GM20431 (cell line): ENCODE measurements around the gene BTAF1.
"Not testable (repeated sequence)": the region's sequence is repeated elsewhere in the genome, so short reads cannot be mapped to it uniquely, and the experiment has no call there.

Source experiments
- in situ Hi-C: fragments of 300-500 bp; cut with MseI, MboI; formaldehyde crosslinking; loops from one replicate; pipeline ENCODE4 v1.15.0; 2020; ENCODE audit warnings: low sequenced_read_pairs; ENCODE audit not compliant: unreplicated experiment

Gene BTAF1

GRCh38 chr10:91975438-91975837 lies 51.9 kb downstream of the BTAF1 start:
- in situ Hi-C loops, result no loop called here

DNA sequence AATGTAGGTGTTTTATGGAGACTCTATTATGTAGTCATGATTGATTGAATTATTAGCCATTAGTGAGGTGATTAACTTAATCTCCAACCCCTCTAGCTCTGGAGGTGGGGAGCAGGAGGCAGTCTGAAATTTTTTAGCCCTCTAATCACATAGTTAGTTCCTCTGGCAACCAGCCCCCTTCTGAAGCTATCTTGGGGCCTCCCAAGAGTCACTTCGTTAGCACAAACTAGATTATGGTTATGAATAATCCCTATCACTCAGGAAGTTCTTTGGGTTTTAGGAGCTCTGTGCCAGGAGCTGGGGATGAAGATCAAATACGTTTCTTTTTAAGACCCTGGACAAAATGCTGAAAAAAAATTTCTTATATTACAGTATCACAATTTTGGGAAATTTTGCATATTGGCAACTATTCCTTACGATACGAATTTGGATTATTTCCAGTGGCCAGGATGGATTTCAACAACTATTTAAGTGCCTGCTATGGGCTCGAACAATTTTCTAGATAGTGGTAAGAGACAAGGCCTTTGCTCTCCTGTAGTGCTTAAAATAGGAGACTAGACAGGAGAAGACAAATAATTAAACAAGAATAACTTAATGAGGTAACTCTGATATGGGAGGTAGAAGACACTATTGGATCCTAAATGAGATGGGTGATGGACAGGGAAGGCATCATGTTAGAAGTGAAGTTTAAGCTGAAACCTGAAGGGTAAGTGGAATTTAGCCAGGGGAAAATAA lies 52.9 kb downstream of the BTAF1 start:
- in situ Hi-C loops, result no loop called here

DNA sequence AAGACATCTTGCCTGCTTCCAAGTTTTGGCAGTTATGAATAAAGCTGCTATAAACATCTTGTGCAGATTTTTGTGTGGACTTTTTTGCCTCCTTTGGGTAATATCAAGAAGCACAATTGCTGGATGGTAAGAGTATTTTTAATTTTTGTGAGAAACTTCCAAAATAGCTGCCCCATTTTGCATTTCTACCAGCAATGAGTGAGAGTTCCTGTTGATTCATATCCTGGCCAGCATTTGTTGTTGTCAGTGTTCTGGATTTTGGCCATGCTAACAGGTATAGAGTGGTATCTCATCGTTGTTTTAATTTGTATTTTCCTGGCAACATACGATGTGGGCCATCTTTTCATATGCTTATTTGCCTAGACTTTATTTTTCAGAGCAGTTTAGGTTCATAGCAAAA lies 53.9 kb downstream of the BTAF1 start:
- in situ Hi-C loops, result no loop called here

DNA sequence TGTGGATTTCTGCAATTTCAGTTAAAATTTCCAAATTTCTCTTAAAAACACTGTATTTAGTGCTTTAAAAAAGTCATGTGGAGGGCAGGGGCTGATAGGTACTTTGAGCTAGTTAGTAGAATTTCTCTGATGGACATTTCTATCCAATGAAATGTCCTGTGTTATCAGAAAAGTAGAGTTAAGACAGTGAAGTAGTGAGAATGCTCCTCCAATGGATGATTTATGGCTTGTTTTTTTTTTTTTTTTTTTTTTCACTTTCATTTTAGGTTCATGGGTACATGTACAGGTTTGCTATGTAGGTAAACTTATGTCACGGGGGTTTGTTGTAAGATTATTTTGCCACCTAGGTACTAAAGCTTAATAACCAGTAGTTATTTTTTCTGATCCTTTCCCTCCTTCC lies 55.0 kb downstream of the BTAF1 start:
- in situ Hi-C loops, result no loop called here

- in situ Hi-C loops, result no loop called here
Measured at GRCh38 chr10:91980319-91980718, 56.7 kb downstream of the BTAF1 start.

DNA sequence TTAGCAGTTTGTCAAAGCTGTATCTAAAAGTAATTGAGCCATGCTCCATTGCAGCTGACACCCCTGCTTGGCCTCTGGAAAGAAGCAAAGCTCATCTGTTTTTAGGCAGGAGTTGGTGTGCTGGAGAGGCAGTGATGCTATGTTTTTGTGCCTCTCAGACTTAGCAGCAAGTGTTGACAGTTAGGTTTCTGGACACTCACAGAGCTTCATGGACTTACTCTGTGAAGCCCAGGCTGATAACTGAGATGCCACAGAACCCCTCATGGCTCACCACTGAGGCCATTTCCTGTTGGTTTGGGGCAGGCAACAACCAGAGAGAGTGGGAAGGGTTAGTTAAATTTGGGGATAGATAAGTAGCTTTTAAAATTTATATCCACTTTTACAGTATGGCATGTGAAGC lies 59.8 kb downstream of the BTAF1 start:
- in situ Hi-C loops, result no loop called here

GRCh38 chr10:91987397-91988037 lies 63.9 kb downstream of the BTAF1 start:
- in situ Hi-C loops, result no loop called here

DNA sequence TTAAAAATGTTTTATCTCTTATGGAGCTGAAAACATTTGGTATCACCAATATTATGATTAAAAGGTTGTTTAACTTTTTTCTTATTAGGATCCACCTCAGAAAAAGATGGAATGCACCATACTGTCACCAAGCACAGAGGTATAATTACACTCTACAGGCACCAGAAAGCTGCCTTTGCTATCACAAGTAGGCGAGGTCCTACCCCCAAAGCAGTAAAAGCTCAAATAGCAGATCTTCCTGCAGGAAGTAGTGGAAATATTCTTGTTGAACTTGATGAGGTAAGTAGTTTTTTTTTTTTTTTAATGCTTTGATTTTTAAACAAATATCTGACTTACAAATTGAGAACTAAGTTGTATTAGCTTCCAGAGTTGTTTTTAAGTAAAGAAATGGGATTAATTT lies 68.5 kb downstream of the BTAF1 start:
- in situ Hi-C loops, result no loop called here

- in situ Hi-C loops, result no loop called here
Measured at GRCh38 chr10:91996266-91996665, 72.7 kb downstream of the BTAF1 start.

- in situ Hi-C loops, result no loop called here
Measured at GRCh38 chr10:92001581-92001980, 78.0 kb downstream of the BTAF1 start.

DNA sequence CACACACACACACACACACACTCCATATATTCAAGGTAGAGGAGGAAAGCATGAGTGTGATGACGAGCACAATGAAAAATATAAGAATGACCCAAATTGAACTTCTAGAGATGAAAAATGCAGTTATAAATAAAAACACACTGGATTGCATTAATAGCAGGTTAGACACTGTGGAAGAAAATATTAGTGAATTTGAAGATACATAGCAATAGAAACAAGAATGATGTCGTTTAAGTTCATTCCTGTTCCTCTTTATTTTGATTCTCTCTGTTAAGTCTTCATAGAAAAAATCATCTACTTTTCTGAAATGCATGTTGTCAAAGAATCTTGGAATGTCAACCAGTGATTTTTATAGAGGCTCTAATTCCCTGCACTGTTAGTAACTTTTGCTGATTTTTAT lies 78.4 kb downstream of the BTAF1 start:
- in situ Hi-C loops, result no loop called here

DNA sequence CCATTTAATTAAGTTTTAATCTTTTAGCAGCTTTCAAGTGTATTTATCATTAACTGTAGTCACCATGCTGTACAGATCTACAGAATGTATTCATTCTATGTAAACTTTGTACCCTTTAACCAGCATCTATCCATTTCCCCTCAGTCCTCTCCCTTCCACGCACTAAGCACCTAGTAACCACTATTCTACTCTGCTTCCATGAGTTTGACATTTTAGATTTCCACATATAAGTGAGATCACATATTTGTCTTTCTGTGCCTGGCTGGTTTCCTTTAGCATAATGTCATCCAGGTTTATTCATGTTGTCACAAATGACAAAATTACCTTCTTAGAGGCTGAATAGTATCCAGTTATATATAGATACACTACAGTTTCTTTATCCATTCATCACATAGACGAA lies 79.7 kb downstream of the BTAF1 start:
- in situ Hi-C loops, result no loop called here

DNA sequence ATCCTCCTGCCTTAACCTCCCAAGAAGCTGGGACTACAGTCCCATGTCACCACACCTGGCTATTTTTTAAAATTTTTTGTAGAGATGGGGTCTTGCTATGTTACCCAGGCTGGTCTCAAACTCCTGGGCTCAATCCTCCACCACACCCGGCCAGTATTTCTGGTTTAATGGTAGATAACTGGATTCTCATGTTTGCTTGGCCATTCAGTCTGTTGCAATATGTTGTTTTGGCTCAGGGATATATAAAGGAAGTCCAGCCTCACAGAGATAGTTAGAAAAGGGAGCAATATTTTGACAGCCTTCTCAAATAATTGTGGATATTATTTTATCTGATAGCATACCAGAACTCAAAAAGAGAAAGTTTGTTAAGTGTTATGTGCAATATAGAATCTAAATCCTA lies 82.4 kb downstream of the BTAF1 start:
- in situ Hi-C loops, result no loop called here

- in situ Hi-C loops, result no loop called here
Measured at GRCh38 chr10:92009445-92009844, 85.9 kb downstream of the BTAF1 start.

- in situ Hi-C loops, result no loop called here
Measured at GRCh38 chr10:92010047-92010735, 86.6 kb downstream of the BTAF1 start.

DNA sequence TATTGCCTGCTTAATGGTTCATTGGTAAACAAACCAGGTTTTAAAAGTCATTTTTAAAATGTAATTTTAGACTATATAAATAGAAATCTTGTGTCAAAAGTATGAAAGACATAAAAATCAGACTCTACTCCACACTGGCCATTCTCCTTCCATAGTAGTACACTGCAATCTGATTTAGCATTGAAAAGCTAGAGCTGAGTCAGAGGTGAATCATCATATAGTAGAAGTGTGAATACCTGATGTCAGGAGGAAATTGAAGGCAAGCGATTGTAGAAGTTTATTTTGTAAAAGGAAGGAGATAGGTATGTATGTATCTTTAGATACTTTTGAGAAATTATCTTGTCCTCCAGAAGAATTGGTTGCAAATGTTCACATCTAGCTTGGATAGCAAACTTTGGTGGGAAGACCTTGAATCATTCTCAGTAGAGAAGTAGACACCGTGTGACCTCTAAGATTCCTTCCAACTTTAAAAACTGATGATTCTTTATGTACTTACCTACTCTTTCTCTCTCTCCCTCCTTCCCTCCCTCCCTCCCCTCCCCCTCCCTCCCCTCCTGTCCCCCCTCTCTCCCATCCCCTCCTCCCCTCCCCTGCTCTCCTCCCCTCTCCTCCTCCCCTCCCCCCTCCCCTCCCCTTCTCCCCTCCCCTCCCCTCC lies 88.1 kb downstream of the BTAF1 start:
- in situ Hi-C loops, result no loop called here

DNA sequence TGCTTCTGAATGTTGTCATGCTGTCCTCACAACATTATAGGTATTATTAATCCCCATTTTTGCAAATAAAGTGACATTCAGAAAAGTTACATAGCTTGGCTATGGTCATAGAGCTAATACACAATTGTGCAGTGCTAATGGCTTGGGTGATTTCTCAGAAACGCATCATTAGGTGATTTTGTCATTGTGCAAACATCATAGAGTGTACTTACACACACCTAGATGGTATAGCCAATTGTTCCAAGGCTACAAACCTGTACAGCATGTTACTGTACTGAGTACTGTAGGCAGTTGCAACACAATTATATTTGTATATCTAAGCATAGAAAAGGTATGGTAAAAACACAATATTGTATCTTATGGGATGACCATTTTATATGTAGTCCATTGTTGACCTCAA lies 91.0 kb downstream of the BTAF1 start:
- in situ Hi-C loops, result no loop called here

- in situ Hi-C loops, result no loop called here
Measured at GRCh38 chr10:92024700-92025099, 101.1 kb downstream of the BTAF1 start.

GRCh38 chr10:92025340-92025739 lies 101.8 kb downstream of the BTAF1 start:
- in situ Hi-C loops, result not testable (repeated sequence)

DNA sequence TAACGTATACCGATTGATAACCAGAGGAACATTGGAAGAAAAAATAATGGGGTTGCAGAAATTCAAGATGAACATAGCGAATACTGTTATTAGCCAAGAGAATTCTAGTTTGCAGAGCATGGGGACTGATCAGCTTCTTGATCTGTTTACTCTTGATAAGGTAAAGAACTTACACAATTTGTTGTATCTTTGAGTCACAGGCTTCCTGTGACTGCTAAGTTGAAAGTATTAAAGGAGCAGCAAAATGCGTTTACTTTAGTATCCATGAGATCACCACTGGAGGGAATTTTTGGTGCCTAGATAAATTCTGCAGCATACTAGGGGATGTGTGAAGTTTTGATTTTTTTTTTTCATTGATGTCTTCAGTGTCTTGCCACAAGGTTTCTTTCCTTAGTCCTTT lies 103.6 kb downstream of the BTAF1 start:
- in situ Hi-C loops, result no loop called here

GRCh38 chr10:92031580-92031979 lies 108.0 kb downstream of the BTAF1 start:
- in situ Hi-C loops, result no loop called here
